ENCODE data around the gene PSENEN. TPM values are rescaled to one million over a fixed set of nuclear protein-coding genes. Genes with fewer than 3 reads are reported as not detected.

The PSENEN gene
- total RNA-seq, 1 experiment from 2014 or later = 48.5 TPM

DNA sequence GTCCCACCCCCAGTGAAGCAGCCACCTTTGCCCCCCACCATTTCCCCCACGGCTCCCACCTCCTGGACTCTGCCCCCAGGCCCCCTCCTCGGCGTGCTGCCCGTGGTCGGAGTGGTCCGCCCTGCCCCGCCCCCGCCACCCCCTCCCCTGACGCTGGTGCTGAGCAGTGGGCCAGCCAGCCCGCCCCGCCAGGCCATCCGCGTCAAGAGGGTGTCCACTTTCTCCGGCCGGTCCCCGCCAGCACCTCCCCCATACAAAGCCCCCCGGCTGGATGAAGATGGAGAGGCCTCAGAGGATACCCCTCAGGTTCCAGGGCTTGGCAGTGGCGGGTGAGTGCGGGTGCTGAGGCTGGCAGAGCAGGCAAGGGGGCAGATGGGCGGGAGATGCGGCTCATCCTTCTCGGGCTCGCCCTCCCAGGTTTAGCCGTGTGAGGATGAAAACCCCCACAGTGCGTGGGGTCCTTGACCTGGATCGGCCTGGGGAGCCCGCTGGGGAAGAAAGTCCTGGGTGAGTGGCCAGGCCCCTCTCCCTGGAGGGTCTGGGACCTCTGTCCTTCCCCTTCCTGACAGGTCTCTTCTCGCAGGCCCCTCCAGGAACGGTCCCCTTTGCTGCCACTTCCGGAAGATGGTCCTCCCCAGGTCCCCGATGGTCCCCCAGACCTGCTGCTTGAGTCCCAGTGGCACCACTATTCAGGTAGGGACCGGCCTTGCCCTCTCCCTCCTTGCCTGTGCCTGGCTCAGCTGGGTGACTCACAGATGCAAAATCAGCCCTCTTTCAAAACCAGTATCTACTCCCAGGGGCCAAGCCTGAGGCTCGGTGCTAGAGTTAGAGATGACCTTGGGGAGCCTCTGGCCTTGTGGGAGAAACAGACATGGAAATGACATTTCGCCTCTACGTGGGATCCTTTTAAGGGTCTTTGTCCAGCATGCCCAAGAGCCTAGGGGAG lies 12.0 kb upstream of the PSENEN start:
- DNase-seq (ENCODE audit: low read depth) = no peak

DNA sequence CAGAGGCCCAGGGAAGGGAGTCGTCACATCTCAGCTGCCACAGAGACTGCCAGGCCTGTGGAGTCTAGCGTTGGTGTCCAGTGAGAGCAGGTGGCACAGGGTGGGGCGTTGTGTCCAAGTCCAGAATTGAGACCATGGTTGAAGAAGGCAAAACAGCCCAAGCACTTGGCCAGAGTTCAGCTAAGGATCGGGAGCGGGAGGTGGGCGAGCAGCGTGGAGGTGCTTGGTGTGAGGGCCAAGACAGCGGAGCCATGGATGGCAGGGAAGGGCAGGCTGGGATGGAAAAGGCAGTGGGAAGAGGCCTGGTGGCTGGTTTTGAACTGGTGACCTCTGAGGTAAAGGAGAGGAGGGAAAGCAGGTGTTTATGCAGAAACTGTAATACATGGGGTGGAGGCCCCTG lies 11.2 kb upstream of the PSENEN start:
- no peak for DNase-seq (ENCODE audit: low read depth)

DNA sequence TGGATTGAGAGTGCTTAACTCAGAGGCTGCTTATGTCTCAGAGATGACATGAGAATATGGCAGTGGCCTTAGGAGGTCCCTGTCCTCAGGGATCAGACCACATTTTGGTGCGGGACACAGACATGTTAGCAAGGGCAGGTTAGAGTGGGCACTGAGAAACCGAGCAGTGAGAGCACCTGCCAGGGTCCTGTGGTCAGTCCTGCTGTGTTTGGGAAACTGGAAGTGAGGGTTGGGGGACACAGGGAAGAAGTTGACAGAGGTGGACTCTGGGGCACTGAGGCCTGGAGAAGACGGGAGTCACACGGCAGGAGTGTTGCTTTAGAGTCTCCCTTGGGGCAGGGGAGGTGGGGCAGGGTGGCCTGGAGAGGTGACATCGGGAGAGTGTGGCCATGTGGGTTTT lies 10.6 kb upstream of the PSENEN start:
- no peak for DNase-seq (ENCODE audit: low read depth)

DNA sequence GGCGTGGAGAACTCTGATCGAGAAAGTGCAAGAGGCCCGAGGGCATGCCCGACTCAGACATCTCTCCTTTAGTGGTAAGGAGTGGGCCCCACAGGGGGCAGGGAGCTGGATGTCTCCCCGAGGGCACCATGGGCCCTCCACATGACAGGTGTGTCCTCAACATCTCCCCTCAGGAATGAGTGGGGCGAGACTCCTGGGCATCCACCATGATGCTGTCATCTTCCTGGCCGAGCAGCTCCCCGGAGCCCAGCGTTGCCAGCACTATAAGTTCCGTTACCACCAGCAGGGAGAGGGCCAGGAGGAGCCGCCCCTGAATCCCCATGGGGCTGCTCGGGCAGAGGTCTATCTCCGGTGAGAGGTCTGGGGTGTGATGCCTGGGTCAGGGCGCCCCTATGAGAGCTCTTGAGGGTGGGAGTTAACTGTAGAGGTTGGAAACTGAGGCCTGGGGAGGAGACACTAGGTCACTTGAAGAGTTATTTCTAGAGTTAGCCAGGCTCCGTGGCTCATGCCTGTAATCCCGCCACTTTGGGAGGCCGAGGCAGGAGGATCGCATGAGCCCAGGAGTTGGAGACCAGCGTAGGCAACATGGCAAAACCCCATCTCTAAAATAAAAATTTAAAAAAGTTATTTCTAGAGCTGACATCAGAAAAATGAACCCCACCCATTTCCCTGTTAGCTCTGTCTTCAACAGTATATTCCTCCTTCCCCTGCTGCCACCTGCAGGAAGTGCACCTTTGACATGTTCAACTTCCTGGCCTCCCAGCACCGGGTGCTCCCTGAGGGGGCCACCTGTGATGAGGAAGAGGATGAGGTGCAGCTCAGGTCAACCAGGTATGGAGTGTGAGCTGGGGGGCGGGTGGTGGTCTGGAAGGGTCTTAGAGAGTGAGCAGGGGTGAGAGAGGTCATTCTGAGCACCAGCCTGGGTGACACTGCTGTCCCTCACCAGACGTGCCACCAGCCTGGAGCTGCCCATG lies 8.3 kb upstream of the PSENEN start:
- no peak for DNase-seq (ENCODE audit: low read depth)

DNA sequence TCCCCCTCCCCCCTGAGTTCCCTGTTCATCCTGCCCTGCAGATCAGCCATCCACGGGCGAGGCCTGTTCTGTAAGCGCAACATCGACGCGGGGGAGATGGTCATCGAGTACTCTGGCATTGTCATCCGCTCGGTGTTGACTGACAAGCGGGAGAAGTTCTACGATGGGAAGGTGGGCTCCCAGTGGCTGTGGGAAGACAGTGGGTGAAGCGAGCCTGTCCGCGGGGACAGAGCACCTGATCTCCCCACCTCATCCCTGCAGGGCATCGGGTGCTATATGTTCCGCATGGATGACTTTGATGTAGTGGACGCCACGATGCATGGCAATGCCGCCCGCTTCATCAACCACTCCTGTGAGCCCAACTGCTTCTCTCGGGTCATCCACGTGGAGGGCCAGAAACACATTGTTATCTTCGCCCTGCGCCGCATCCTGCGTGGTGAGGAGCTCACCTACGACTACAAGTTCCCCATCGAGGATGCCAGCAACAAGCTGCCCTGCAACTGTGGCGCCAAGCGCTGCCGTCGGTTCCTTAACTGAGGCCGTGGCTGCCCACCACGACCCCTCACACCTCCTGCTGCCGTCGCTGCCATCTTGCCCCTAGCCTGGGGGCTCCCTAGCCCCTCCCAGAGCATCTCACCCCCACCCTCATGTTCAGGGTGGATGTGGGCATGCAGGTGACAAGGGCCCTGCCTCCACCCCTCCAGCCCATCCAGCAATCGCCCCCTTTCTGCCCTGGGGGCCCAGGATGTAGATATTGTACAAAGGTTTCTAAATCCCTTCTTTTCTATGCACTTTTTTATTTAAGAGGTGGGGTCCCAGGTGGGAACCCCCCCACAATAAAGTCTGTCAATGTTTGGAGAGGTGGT lies 7.2 kb upstream of the PSENEN start:
- no peak for DNase-seq (ENCODE audit: low read depth)

DNA sequence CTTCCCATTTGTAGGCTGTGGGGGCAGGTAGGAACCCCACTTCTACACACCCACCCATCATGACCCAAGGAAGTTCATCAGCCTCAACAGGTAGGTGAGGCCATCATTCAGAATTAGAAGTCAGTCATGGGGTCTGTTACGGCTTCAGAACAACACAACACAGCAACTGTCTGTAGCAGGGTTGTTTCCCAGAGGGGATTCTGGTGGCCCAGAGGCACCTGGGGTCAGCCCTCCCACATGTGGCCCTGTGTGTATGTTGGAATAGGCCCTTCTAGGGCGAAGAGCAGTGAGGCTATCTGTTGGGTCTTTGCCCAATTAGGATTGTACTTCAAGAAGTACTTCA lies 6.6 kb upstream of the PSENEN start:
- DNase-seq (ENCODE audit: low read depth) = no peak

DNA sequence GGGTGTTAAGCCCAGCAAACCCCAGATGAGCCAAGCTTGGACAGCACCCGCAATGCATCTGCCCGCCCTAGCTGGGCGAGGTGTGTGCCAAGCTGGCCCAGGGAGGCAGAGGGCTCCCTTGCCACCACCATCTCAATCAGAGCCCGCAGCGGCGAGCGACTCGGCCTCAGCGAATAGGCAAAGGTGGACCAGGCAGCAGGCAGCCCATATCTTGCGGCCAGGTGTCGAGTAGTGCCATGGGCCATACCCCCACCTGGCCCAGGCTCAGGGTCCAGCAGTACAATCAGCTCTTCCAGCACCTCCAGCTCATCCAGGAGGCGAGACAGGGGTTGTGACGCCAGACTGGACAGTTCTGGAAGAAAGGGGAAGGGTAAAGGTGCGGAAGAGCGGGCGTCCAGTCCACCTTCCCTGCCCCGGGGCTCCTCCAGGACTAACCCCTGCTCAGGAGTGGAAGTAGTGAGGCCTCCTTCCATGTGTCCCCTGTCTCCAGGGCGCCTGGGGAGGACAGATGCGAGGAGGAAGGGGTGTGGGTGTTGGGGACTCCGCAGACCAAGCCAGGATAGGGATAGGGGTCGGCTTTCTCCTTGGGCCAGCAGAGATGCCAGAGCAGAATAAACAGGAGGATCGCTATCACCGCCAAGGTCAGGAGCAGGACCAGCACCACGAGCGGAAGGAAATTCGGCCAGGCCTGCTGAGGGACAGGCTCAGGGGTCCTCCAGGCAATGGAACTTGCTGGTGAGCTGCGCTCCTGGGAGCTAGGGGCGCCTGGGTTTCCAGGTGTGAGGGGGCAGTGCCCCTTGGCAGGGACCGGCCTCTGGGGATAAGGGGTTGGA lies 6.0 kb upstream of the PSENEN start:
- DNase-seq (ENCODE audit: low read depth) = no peak

DNA sequence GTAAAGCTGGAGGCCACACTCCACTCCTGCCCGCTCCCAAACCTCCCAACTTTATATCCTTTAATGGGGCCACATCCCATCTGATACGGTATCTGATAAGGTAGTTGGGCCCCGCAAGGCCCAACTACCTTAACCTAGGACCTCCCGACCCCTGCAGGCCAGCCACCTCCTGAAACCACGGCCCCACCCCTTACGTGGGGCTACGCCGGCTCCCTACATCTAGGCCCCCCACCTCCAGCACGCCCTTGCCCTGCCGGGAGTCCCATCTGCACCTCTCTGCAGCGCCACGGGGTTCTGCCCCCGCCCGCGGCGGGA lies 5.4 kb upstream of the PSENEN start:
- no peak for DNase-seq (ENCODE audit: low read depth)

DNA sequence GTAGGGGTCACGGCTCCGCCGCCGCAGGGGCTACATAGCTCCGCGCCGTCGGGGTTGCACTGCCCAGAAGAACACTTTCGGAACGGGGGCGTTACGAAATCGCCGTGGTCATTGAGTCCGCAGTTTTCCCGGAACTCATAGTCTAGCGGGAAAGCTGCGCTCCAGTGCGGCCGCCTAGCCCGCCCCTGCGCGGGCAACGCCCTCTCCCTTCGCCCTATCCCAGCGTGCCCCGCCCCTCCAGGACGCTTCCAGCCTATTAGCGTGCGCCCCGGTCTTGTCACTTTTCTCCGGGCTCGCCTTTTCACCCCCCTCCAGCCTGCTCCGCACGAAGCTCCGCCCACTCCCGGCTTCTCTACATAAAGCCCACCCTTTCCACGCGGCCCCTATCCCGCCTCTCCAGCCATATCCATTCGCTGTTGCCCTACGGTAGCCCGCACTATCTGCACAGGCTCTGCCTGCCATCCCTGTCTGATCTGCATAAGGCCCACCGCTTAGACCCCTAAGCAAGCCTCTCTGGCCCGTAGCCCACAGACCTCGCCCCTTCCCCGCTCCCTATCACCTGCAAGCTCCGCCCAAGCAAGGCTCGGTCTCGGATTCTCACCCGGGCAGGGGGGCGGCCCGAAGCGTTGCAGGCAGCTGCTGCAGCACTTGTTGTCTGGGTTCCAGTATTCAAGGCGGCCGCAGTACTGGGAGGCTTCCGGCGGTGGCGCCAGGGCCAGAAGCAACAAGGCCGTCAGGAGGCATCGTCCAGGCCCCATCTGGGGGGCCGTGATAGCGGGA lies 4.8 kb upstream of the PSENEN start:
- DNase-seq (ENCODE audit: low read depth) = peak; percentile 93

DNA sequence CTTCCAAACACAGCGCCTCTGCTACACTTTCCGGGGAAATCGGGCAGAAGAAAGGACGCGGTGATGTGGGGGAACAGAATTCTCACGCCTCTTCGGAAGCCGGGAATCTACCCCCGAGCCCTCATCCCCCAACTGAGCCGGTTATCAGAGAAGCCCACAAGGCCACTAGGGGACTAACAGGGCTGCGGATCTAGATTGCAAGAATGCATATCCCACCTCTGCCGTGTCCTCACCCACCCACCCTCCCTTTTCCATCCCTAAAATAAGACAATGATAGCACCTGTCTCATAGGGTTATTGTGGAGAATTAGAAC lies 4.3 kb upstream of the PSENEN start:
- no peak for DNase-seq (ENCODE audit: low read depth)

DNA sequence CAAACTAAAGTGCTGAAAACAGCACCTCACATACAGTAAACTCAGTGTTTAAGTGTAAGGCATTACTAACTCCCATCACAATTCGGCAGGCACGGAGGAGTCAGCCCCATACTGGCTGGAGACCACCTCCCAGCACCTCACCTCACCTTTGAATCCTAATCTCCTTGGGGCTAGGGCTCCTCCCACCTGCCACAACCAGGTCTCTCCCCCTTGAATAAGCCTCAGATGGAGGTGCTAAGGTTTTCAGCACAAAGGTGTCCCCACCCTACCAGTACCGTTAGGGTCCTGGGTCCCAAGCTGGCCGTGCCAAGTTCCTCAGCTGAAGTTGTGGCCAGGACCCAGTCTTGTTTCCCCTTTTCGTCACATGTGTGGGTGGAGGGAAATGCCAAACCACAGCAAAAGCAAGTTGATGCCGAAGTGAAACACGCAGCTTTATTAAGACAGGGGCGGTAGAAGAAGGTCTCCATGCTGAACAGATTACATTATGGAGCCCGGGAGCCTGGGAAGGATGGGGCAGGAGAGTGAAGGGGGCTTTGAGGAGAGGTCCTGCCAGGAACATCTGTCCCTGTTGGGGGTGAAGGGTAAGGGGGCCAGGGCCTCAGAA lies 3.2 kb upstream of the PSENEN start, which contains the start of gene IGFLR1:
Gene IGFLR1, minus strand, starts transcription at position 332 of the 604 bp plus-strand sequence. CDS start 1,272 bp downstream, outside the sequence.
- DNase-seq (ENCODE audit: low read depth) = no peak

DNA sequence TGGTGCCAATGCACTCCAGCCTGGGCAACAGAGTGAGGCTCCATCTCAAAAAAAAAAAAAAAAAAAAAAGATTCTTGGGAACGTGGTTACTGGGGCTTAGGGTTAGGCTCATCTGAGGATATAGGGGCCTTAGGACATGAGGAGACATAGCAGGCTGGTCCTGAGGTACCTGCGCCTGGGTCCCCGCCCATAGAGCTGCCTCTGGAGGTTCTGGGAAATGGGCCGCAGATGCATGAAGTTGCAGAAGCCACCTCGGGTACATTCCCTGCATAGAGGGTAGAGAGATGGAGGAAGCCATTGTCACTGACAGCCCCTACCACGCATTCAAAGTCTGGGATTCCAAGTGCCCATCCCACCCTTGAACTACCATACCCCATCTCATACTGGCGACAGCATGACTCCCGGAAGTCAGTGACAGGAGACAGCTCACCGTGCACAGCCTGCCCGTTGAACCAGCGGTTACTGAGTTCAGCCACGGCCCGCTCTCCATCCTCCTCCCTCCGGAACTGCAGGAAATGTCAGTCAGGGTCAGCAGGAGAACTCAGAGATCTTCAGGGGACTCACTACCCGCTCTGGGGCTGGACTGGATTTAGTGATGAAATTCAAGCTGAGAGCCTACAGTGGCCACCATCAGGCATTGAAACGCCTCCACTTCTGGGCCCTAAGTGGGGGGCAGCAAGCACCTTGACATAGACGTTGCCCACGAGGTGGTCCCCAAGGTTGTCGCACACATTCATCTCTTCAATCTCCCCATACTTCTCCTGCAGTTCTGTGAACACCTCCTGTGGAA lies 1.6 kb upstream of the PSENEN start:
- no peak for DNase-seq (ENCODE audit: low read depth)

DNA sequence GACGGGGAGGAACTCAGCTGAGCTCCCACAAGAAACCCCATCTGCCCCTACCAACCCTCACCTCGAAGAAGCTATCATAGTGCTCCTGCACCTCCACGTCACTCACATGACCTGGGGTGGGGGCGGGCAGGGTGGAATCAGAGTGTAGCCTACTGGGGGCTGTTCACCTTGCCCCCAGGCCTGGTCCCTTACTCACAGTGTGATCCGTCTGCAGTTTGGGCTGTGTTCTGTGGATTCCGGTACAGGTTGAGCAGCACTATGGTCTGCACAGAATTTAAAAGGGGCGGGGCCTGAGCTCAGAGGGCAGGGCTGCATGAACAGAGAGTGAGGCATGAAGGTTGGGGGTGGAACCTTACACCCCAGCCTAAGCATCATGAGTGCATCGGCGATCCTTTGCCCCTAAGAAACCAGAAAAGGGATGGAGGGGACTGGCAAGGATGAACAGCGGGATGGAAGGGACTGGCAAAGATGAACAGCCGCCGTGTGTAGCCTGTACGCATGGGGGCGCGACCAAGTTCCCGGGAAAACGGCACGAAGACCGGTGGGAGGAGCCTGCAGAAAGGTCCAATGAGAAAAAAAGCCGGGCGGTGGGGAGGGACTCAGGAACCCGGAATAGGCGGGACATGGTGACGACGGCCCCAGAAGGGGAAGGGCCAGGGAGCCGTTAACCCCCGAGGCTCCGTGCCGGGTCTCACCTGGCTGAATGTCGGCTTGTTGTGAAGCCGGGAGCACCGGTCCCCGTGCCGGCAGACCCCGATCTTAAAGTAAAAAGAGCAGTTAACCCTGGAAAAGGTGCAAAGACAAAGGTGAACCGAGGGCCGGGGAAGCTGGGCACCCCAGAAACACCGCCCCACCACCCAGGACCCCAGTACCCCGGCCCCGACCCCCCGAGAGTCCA lies 772 bp upstream of the PSENEN start:
- peak; percentile 91 for DNase-seq (ENCODE audit: low read depth)

DNA sequence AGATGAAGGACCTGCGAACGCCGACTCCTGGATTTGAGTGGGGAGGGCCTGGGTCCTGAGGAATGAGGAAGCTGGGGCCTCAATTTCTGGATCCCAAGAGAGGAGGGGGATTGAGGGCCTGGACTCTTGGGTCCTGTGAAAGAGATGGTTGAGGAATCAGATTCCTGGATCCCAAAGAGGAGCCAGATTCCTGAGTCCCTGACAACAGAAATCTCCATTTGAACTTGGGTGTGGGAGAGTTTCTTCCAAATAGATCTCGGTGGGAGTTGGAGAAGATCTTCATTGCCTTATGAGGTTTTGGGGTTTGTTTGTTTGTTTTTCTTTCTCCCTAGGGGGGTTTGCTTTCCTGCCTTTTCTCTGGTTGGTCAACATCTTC lies 624 bp downstream of the PSENEN start:
- DNase-seq (ENCODE audit: low read depth) = no peak

DNA sequence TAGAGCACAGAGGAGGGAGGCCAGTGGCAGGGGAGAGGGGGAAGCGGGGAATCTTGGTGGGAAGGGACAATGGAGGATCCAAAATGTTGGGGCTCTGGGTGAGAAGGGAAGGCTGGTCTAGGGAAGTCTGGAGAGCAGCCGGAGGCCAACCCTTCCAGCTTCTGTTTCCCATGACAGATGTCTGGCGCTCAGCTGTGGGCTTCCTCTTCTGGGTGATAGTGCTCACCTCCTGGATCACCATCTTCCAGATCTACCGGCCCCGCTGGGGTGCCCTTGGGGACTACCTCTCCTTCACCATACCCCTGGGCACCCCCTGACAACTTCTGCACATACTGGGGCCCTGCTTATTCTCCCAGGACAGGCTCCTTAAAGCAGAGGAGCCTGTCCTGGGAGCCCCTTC lies 1.1 kb downstream of the PSENEN start:
- DNase-seq (ENCODE audit: low read depth) = no peak

DNA sequence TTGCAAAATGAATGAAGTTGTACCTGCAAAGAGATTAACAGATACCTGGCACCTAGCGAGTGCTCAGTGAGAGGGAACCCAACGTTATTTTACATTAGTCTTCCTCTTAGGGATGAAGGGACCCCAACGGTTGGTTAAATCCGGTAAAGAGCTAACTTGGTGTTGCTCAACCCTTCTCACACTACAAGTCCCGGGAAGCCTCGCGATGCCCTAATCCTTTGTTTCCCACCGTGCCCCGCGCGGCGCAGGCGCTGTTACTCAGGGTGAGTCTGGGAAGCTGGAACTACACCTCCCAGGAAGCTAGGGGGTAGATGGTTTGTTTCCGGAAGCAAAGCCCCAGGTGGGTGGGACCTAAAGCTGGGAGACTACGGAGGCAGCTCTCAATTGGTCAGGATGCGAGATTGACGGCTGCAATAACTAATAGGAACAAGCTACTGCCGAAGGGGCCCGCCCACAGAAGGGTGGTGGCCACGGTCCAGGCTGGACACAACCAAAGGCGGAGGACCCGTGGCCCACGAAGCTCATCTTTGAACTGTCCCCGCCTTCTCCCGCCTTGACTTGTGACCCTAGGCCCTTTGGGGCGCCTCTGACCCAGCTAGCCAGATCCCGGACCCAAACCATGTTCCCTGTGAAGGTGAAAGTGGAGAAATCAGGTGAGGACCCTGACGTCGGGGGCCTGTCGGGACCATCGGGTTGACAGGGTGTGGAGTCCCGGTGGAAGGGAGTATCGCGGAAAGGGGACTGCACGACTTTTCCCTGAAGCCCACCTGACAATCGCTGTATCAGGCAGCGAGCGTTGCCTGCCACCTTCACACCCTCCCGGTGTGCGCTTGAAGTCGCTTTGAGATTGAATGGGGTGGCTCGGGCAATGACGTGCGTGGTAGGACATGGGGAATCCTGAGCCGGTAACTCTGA lies 2.9 kb downstream of the PSENEN start, which contains the start of gene LIN37:
Gene LIN37, plus strand, starts transcription at position 471 of the 915 bp plus-strand sequence. Its CDS starts 149 bp downstream, at position 620.
- DNase-seq (ENCODE audit: low read depth) = peak; percentile 99

All from HT1080 (cell line).